Choroid plexus epithelial cell (primary cell): ENCODE results near the gene DENND5B.

ENCODE experiments used
- DNase-seq: peaks from one replicate; pipeline ENCODE4 v3.0.0-alpha.2; 2010; ENCODE audit warnings: low read depth
- H3K4me3 ChIP-seq: 2 replicates; pipeline ENCODE4 v1.5.1; 2011; ENCODE audit warnings: low read depth, mild to moderate bottlenecking, control low read depth, low read length, moderate library complexity
- TF ChIP-seq, protein P1 (sequence below): conservative IDR thresholded peaks from 2 replicates; pipeline ENCODE4 v1.5.1; 2011; ENCODE audit warnings: low read depth, mild to moderate bottlenecking, control low read depth, inconsistent platforms, low read length, moderate library complexity

DENND5B gene

DNA sequence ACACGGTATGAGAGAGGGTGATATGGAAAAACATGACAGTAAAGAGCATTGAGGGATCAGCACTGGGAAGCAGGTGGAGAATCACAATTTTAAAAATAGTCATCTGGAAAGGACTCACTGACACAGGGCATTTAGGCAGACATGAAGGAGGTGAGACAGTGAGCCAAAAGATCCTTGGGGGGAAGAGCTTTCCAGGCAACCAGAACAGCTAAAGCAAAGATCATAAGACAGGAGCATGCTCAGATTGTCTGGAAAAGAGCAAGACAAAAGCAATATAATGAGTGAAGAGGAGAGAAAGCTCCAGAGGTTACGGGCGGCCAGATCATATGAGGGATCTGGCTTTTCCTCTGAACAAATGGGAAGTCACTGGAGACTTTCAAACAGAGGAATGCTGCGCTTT, 63.9 kb downstream of the DENND5B start:
- no peak overlapping the region for H3K4me3 ChIP-seq
- TF ChIP-seq, protein P1, sequence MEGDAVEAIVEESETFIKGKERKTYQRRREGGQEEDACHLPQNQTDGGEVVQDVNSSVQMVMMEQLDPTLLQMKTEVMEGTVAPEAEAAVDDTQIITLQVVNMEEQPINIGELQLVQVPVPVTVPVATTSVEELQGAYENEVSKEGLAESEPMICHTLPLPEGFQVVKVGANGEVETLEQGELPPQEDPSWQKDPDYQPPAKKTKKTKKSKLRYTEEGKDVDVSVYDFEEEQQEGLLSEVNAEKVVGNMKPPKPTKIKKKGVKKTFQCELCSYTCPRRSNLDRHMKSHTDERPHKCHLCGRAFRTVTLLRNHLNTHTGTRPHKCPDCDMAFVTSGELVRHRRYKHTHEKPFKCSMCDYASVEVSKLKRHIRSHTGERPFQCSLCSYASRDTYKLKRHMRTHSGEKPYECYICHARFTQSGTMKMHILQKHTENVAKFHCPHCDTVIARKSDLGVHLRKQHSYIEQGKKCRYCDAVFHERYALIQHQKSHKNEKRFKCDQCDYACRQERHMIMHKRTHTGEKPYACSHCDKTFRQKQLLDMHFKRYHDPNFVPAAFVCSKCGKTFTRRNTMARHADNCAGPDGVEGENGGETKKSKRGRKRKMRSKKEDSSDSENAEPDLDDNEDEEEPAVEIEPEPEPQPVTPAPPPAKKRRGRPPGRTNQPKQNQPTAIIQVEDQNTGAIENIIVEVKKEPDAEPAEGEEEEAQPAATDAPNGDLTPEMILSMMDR = no peak
- no peak for DNase-seq

DNA sequence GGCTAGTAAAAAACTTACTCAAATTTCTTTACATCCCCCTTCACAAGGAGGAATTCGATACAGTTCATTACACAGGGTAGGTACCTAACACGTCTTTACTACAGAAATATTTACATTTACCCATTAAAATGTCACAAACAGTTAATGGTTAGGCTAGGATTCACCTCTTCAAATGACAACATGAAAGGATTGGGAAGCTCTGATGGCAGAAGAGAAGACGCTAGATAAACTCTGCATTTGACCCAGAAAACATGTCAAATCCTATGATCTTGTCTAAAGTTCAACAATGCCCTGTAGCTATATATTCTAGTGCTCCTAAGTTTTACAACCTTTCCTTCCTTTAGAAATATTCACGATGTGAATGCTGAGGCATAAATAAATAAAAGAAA, 64.8 kb downstream of the DENND5B start:
- H3K4me3 ChIP-seq = no peak overlapping the region
- TF ChIP-seq, protein P1 = no peak

DNA sequence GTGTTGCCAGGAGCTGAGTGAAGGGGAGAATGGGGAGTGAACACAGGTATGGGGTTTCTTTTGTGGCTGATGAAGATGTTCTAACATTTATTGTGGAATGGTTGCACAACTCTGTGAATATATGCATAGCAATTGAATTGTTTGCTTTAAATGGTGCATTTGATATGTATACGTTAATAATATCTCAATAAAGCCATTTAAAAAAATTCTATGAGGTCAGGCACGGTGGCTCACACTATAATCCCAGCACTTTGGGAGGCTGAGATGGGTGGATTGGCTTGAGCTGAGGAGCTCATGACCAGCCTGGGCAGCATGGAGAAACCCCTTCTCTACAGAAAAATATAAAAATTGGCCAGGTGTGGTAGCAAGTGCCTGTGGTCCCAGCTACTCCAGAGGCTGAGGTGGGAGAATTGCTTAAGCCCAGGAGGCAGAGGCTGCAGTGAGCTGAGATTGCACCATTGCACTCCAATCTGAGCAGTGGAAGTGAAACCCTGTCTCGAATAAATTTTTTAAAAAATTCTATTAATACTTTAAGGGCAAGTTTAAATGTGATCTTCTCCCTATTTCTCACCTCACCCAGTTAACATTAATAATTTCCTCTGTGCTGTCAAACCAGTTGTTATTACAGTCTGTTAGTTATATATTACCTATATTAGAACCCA, 65.3 kb downstream of the DENND5B start:
- no peak for DNase-seq
- H3K4me3 ChIP-seq = no peak overlapping the region
- TF ChIP-seq, protein P1 = no peak

More for the DNA sequence above, 64.8 kb downstream of the DENND5B start:
- no peak for DNase-seq

DNA sequence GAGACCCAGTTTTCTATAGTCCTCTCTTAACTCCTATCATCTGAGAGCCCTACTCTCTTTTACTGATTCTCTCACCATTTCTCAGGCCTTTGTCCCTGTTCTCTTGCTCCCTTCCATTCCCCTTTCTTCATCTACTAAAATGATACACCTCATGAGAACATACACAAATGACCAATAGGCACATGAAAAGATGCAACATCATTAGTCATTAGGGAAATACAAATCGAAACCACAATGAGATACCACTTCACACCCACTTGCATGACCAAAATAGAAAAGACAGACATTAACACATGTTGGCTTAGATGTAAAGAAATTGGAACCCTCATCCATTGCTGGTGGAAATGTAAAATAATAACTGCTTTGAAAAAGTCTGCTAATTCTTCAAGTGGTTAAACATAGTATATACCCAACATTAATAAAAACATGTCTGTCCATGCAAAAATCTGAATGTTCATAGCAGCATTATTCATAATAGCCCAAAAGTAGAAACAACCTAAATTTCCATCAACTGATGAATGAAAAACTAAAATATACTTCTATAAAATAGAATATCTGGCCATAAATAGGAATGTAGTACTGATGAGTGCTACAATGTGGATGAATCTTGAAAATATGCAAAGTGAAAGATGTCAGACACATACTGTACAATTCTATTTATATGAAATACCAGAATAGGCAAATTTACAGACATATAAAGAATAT, 66.0 kb downstream of the DENND5B start:
- peak; percentile 72 for DNase-seq
- TF ChIP-seq, protein P1 = no peak
- no peak overlapping the region for H3K4me3 ChIP-seq

DNA sequence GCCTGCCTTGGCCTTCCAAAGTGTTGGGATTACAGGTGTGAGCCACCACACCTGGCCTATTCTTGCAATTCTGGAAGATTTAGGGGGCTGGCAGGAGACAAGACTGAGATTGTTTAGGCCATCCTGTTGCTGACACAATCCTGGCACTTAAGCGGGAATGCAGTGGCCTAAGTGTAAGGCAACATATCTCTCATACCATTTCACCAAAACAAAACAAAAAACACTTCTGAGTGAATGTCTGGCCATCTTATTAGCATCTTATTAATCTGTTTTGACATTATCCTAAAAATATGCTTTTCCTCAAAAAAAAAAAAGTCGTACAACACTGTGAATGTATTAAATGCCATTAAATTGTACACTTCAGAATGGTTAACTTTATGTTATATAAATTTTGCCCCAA, 67.6 kb downstream of the DENND5B start:
- DNase-seq = no peak
- TF ChIP-seq, protein P1 = no peak

DNA sequence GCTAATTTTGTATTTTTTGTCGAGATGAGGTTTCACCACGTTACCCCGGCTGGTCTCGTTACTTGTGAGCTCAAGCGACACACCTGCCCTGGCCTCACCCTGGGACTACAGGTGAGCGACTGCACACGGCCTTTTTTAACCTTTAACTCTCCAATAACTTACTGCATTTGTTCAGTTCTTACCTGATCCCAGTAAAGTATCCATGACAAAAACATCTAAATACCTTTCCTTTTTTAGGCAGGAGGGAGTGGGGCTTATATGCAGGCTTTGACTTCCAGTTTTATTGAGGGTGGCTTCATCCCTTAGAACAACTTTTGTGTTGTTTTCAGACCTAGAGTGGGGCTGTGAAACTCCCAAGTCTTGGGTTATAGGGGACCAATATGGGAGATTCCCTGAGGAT, 68.3 kb downstream of the DENND5B start:
- DNase-seq = no peak
- TF ChIP-seq, protein P1 = no peak
- H3K4me3 ChIP-seq = no peak overlapping the region

More for the DNA sequence above, 67.6 kb downstream of the DENND5B start:
- no peak overlapping the region for H3K4me3 ChIP-seq

DNA sequence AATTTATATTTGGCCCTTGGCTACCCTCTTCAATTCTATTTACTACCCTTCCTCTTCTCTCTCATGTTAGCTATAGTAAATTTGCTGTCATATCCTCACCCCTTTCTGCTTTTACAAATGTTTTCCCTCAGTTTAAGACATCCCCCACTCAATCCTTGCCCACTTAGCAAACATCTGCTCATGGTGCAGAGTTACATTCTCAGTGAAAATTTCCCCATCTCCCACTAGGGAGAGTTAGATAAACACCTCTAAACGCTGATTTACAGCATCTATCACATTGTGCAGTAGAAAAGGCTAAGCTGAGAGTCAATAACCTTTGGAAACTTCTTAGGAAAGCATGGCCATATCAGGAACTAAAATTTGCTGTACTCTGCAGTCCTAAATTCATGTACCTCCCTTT, 69.0 kb downstream of the DENND5B start:
- H3K4me3 ChIP-seq = no peak overlapping the region
- TF ChIP-seq, protein P1 = peak; percentile 13
- peak; percentile 72 for DNase-seq
